B cell (primary cell): ENCODE data around the gene TATDN2.

Source experiments
- CTCF ChIP-seq: fragments of 200-600 bp; IDR thresholded peaks from one replicate; pipeline ENCODE4 v1.8.0; 2022; ENCODE audit warnings: antibody characterized with exemption, mild to moderate bottlenecking
- EZH2 ChIP-seq: IDR thresholded peaks from 2 replicates; pipeline ENCODE4 v1.6.1; 2012; ENCODE audit warnings: borderline replicate concordance, low read depth, mild to moderate bottlenecking, moderate library complexity, low read length; ENCODE audit not compliant: insufficient read depth, poor library complexity, severe bottlenecking

GRCh38 chr3:10262027-10262426 lies 13.8 kb downstream of the TATDN2 start:
- TF ChIP-seq EZH2 (no peak), CTCF (no peak)
